GM18909 (cell line): ENCODE results near the gene SFSWAP.

Experiments used
- ATAC-seq: cut with Tn5 transposase; IDR thresholded peaks from one replicate; pipeline ENCODE4 v1.9.1; 2021; ENCODE audit warnings: mild to moderate bottlenecking; ENCODE audit not compliant: unreplicated experiment, poor library complexity

SFSWAP gene

DNA sequence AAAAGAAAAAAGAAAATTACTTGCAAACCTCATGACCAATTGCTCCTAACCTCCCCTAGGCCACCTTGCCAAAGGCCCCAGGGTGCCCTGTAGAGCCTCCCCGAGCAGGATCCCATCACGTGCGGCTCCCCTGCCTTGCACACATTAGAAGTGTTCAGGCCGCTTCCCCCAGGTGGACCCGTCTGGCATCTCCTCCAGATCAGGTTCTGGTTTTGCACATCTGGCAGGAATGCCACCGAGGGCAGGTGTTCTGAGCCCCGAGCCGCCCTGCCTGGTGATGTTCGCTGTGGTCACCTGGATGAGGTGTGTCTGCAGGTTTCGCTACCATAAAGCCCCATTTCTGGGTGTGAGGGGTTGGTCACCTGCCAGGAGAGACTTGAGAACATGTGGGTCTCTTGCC is 136.6 kb downstream of the SFSWAP start:
- no peak for ATAC-seq

DNA sequence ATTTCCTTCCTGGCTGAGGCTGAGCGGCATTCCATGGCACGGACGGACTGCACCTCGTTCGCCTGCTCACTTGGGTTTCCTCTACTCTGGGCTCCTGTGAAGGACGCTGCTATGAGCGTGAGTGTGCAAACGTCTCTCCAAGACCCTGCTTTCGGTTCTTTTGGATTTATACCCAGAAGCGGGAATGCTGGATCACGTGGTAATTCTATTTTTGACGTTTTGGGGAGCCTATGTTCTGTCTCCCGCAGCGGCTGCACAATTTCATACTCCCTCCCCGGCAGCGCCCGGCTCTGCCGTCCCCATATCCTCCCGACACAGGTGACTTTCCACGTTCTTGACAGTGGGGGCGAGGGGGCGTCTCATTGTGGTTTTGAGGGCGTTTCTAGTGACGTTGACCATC is 137.9 kb downstream of the SFSWAP start:
- no peak for ATAC-seq
